ENCODE results near the gene PIK3C3. TPM values are rescaled to one million over a fixed set of nuclear protein-coding genes. Genes with fewer than 3 reads are reported as not detected.
"Not testable (repeated sequence)": the region's sequence is repeated elsewhere in the genome, so short reads cannot be mapped to it uniquely, and the experiment has no call there.

Gene PIK3C3
- total and polyA plus RNA-seq, 9 donors = 24.4 to 60.3 (median 47.7) TPM

DNA sequence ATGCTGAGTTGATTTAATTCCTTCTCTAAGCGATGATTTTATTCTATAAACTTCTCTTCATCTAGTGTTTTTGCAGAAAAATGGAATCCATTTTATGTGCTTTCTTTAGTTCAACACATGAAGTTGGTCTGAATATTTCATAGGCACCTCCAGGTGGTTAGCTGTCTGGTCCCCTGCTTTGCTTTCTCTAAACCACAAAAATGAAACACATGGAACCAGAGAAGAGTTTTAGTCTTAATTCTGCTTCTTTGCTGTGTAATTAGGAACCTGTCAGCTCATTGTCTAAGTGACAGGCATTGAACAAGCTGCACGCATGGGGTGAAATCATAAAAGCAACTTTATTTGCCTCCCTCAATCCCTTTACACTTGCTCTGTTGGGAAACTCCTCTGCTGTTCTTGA is 150.4 kb downstream of the PIK3C3 start:
- no peaks in the 10 kb centered on the region for H3K9me3 ChIP-seq
- no peaks in the 10 kb centered on the region for H3K36me3 ChIP-seq
- H3K4me1 ChIP-seq (ENCODE audit: insufficient read depth) = no peaks in the 10 kb centered on the region
- 71 to 80% (median 78%) methylated on average over 2 of the region's 2 CpGs for WGBS, 3 donors
- no peak for TF ChIP-seq EP300 (IDR thresholded peaks at IDR 0.05)
- TF ChIP-seq POLR2A (IDR thresholded peaks at IDR 0.05) = no peak
- TF ChIP-seq, protein P1, sequence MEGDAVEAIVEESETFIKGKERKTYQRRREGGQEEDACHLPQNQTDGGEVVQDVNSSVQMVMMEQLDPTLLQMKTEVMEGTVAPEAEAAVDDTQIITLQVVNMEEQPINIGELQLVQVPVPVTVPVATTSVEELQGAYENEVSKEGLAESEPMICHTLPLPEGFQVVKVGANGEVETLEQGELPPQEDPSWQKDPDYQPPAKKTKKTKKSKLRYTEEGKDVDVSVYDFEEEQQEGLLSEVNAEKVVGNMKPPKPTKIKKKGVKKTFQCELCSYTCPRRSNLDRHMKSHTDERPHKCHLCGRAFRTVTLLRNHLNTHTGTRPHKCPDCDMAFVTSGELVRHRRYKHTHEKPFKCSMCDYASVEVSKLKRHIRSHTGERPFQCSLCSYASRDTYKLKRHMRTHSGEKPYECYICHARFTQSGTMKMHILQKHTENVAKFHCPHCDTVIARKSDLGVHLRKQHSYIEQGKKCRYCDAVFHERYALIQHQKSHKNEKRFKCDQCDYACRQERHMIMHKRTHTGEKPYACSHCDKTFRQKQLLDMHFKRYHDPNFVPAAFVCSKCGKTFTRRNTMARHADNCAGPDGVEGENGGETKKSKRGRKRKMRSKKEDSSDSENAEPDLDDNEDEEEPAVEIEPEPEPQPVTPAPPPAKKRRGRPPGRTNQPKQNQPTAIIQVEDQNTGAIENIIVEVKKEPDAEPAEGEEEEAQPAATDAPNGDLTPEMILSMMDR (IDR thresholded peaks at IDR 0.05) = no peak
- intact Hi-C loops (cut with DNase I) = no loop called here
- H3K27me3 ChIP-seq = no peaks in the 10 kb centered on the region
- H3K4me3 ChIP-seq = no peak overlapping the region
- no peak for DNase-seq
- no peak overlapping the region for H3K27ac ChIP-seq

DNA sequence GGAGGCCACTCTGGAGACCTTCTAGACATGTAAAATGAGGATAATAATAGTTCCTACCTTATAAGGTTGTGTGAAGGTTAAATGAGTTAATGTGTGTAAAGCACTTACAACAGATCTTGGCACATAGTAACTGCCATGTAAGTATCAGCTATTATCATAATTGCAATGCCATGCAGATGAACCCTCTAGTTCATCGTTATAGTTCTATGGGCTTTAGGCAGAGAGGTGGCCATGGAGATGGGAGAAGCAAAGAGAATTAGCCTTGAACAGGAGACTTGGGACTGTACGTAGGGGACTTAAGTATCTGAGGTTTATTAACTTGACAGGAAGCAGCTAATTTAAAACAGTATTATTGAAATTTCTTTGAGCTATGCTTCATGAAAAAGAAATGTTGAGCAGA is 151.8 kb downstream of the PIK3C3 start:
- Histone ChIP-seq H3K27me3 (no peaks in the 10 kb centered on the region), H3K27ac (no peak overlapping the region), H3K4me3 (no peak overlapping the region), H3K36me3 (no peaks in the 10 kb centered on the region), H3K4me1 (ENCODE audit: insufficient read depth) (no peaks in the 10 kb centered on the region), H3K9me3 (no peaks in the 10 kb centered on the region)
- TF ChIP-seq, protein P1 (IDR thresholded peaks at IDR 0.05) = no peak
- no peak for TF ChIP-seq EP300 (IDR thresholded peaks at IDR 0.05)
- TF ChIP-seq POLR2A (IDR thresholded peaks at IDR 0.05) = no peak
- intact Hi-C loops (cut with DNase I) = no loop called here
- WGBS, 3 donors = 40 to 61% (median 44%) methylated on average over 2 of the region's 2 CpGs
- DNase-seq = no peak

DNA sequence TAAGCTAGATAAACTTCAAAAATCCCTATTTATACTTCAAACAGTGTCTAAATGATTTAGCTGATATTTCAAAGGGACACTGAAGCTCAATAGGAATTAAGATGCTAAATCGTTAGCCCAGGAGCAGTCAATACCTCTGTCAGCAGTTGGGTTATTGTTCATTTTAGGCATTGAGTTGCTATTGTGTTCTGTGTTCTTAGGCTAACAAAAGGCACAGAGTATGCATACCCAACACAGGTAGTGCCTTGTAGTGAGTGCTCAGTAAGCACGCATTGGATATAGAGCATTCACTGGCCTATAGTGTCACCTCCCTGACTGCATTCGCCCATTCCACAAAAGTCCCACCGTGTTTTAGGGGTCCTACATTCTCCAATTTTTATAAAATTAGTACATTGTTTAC is 152.3 kb downstream of the PIK3C3 start:
- TF ChIP-seq EP300 (IDR thresholded peaks at IDR 0.05) (no peak), POLR2A (IDR thresholded peaks at IDR 0.05) (no peak)
- TF ChIP-seq, protein P1 (IDR thresholded peaks at IDR 0.05) = no peak
- intact Hi-C loops (cut with DNase I) = no loop called here
- Histone ChIP-seq H3K9me3 (no peaks in the 10 kb centered on the region), H3K36me3 (no peaks in the 10 kb centered on the region), H3K4me3 (no peak overlapping the region), H3K4me1 (ENCODE audit: insufficient read depth) (no peaks in the 10 kb centered on the region), H3K27me3 (no peaks in the 10 kb centered on the region), H3K27ac (no peak overlapping the region)
- WGBS, 3 donors = 87 to 94% (median 93%) methylated on average over 4 of the region's 4 CpGs
- DNase-seq = no peak

DNA sequence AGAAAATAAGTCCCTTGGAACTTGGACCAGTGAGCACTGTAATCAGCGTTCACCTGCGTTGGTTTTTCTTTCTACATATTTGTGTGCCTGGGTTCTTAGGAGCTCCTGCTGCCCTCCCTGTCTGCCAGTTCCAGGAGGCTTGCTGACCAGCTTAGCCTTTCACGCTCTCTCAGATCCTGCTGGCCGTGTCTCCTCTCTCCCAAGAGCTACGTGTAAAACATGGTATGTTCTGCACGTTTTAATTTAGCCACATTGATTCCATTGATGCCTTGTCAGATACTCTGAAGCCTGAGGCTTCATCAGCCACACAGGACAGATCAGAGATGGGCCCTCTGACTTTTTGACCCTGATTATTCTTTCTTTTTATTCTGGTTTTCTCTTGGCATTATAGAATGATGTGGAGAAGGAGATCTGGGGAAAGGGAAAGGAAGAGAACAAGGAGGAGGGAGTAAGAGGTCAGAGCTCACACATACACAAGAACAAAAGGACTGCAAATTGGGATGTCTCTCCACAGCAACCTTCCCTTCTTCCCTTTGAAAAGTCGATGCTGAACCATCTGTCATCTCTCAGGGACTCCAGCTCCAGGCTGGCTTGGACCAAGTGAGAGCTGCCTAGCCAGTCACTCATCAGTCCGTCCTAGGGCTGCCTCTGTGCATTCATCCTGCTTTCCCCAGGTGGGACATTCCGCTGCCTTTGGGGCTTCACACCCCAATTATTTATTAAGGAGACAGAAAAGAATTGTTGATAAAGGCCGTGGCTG is 152.8 kb downstream of the PIK3C3 start:
- Histone ChIP-seq H3K27ac (no peak overlapping the region), H3K9me3 (no peaks in the 10 kb centered on the region), H3K4me1 (ENCODE audit: insufficient read depth) (no peaks in the 10 kb centered on the region), H3K36me3 (no peaks in the 10 kb centered on the region), H3K27me3 (no peaks in the 10 kb centered on the region), H3K4me3 (no peak overlapping the region)
- intact Hi-C loops (cut with DNase I) = no loop called here
- no peak for TF ChIP-seq POLR2A (IDR thresholded peaks at IDR 0.05)
- no peak for TF ChIP-seq EP300 (IDR thresholded peaks at IDR 0.05)
- TF ChIP-seq, protein P1 (IDR thresholded peaks at IDR 0.05) = no peak
- WGBS, 3 donors = 72 to 77% (median 74%) methylated on average over 10 of the region's 10 CpGs
- DNase-seq = no peak

DNA sequence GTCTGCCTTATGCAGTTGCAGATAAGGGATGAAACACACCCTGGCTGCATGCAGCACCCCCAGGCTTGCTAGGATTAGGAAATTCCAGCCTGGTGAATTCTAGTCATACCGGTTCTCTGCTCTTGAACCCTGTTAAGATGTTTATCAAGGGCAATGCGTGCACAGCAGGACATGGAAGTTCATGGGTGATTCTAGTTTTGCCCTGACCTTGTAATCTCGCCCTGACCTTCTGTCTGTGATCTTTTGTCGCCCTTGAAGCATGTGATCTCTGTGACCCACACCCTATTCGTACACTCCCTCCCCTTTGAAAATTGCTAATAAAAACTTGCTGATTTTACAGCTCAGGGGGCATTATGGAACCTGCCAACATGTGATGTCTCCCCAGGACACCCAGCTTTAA is 157.1 kb downstream of the PIK3C3 start:
- intact Hi-C loops (cut with DNase I) = loop anchor here in 1 of 4 donors (10.0 kb wide), 1 partner anchor 1473 kb away; no protein-coding TSS in a partner anchor
- not testable (repeated sequence) for H3K4me1 ChIP-seq (ENCODE audit: insufficient read depth); H3K27me3 ChIP-seq; DNase-seq; H3K9me3 ChIP-seq; H3K27ac ChIP-seq; H3K36me3 ChIP-seq; H3K4me3 ChIP-seq
- 87 to 90% (median 90%) methylated on average over 5 of the region's 5 CpGs for WGBS, 3 donors

Measured in ovary (tissue), 9 donors.